OCI-LY7 (cell line): ENCODE results near the gene PDXDC1.

Experiments
- CTCF ChIP-seq: fragments of 200-600 bp; sonication (generic); conservative IDR thresholded peaks from 2 replicates; pipeline ENCODE4 v1.5.1; 2014; ENCODE audit warnings: mild to moderate bottlenecking, antibody characterized with exemption, low read length, moderate library complexity, mixed read lengths
- EZH2phosphoT487 ChIP-seq: fragments of 200-600 bp; sonication (generic); IDR thresholded peaks from 2 replicates; pipeline ENCODE4 v1.6.1; 2018; ENCODE audit warnings: low read depth, borderline replicate concordance, mild to moderate bottlenecking, mixed run types, antibody characterized with exemption, low read length, moderate library complexity, mixed read lengths

DNA sequence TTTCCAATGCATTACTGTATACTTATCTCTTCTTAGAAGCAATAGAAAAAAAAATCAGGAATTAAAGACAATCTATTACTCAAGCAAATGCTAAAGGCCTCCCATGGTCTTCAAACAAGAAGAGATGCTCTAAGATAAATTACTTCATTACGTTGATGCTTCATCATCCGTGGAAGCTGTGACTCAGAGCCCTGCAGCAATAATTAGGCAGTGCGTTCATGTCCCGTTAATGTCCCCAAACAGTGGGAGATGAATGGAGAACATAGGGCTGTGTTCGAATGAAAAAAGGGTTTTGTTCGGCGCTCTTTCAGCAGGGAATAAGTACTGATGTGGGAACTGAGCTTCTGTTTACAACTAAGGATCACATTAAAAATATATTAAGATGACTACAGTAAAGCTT, 15.9 kb upstream of the PDXDC1 start:
- TF ChIP-seq CTCF (no peak), EZH2phosphoT487 (no peak)
